GM12878 (cell line): ENCODE results near the gene TUBA1B. TPM values are rescaled to one million over a fixed set of nuclear protein-coding genes. Genes with fewer than 3 reads are reported as not detected.
A peak's percentile ranks its signal among the peaks of the same experiment; 100 is the strongest.

Experiments
- CREB1 ChIP-seq: IDR thresholded peaks from 2 replicates; pipeline ENCODE4 v1.6.1; 2012; ENCODE audit warnings: low read depth, mild to moderate bottlenecking, inconsistent platforms
- DPF2 ChIP-seq: fragments of 450-650 bp; IDR thresholded peaks from 2 replicates; pipeline ENCODE4 v1.6.1; 2017; ENCODE audit warnings: mild to moderate bottlenecking
- FOXK2 ChIP-seq: fragments of 450-650 bp; IDR thresholded peaks from 2 replicates; pipeline ENCODE4 v1.6.1; 2017; ENCODE audit warnings: mild to moderate bottlenecking, moderate library complexity
- HCFC1 ChIP-seq: fragments of 150-350 bp; IDR thresholded peaks from 2 replicates; pipeline ENCODE4 v1.6.1; 2014; ENCODE audit warnings: low read length
- JUNB ChIP-seq: IDR thresholded peaks from 2 replicates; pipeline ENCODE4 v1.6.1; 2016; ENCODE audit warnings: antibody characterized with exemption, mild to moderate bottlenecking
- MTA3 ChIP-seq: IDR thresholded peaks from 2 replicates; pipeline ENCODE4 v1.6.1; 2012; ENCODE audit warnings: low read length, inconsistent platforms, borderline replicate concordance
- MYC ChIP-seq: IDR thresholded peaks from 2 replicates; pipeline ENCODE4 v1.6.1; 2011; ENCODE audit warnings: mild to moderate bottlenecking, low read length, moderate library complexity, inconsistent platforms; ENCODE audit not compliant: insufficient read depth, insufficient replicate concordance, insufficient read length, severe bottlenecking
- NFYB ChIP-seq: IDR thresholded peaks from 2 replicates; pipeline ENCODE4 v1.6.1; 2011; ENCODE audit warnings: low read depth, mild to moderate bottlenecking, low read length, improper control_type of control experiment, moderate library complexity; ENCODE audit not compliant: insufficient read depth
- NRF1 ChIP-seq: conservative IDR thresholded peaks from 2 replicates; pipeline ENCODE4 v1.6.1; 2011; ENCODE audit warnings: mild to moderate bottlenecking, low read depth, low read length, improper control_type of control experiment
- POLR2AphosphoS2 ChIP-seq: IDR thresholded peaks from 2 replicates; pipeline ENCODE4 v1.6.1; 2011; ENCODE audit warnings: low read depth, mild to moderate bottlenecking, low read length, improper control_type of control experiment, moderate library complexity
- SMAD5 ChIP-seq: IDR thresholded peaks from 2 replicates; pipeline ENCODE4 v1.6.1; 2016; ENCODE audit warnings: antibody characterized with exemption, low read depth
- SREBF1 ChIP-seq: IDR thresholded peaks from 2 replicates; pipeline ENCODE4 v1.6.1; 2012; ENCODE audit warnings: mild to moderate bottlenecking, low read length
- TAF1 ChIP-seq: IDR thresholded peaks from 2 replicates; pipeline ENCODE4 v1.6.1; 2011; ENCODE audit warnings: mild to moderate bottlenecking, low read depth, low read length, borderline replicate concordance
- WRNIP1 ChIP-seq: IDR thresholded peaks from 2 replicates; pipeline ENCODE4 v1.6.1; 2011; ENCODE audit warnings: low read depth, low read length, improper control_type of control experiment, borderline replicate concordance
- ZBED1 ChIP-seq: IDR thresholded peaks from 2 replicates; pipeline ENCODE4 v1.6.1; 2016; ENCODE audit warnings: borderline replicate concordance
- polyA plus RNA-seq, 11 experiments: library from polyadenylated mRNA; depleted of rRNA in 4 of 11; unstranded in 6 of 11; stranded (reverse) in 5 of 11; fragments of >200 nt; fragmentation: Nextera tagmentation in 4 of 11; fragmentation: Illumina TruSeq in 1 of 11; extraction: Ambion mirVana in 4 of 11; extraction: Trizol in 1 of 11; gene quantifications; 1 replicate in 1 of 11; 2 replicates in 10 of 11; pipeline versions ENCODE4 v1.2.1 to v1.2.3, GENCODE V29; 2011 to 2016; ENCODE audit warnings: inconsistent platforms in 2 of 11, missing spikeins in 2 of 11, low read depth in 1 of 11
- total RNA-seq, 4 experiments: library from RNA; depleted of rRNA in 3 of 4; stranded (reverse); fragments of >200 nt in 3 of 4; fragmentation: Illumina TruSeq in 1 of 4; extraction: Trizol in 1 of 4; gene quantifications; 2 replicates each; pipeline versions ENCODE4 v1.2.1 to v1.2.3, GENCODE V29; 2013 to 2021
- TF ChIP-seq, protein P1 (sequence below): fragments of 450-650 bp; IDR thresholded peaks from 2 replicates; pipeline ENCODE4 v1.6.1; 2017; ENCODE audit warnings: low read depth, mild to moderate bottlenecking, moderate library complexity
- TF ChIP-seq, protein P2 (sequence below): fragments of 450-650 bp; IDR thresholded peaks from 2 replicates; pipeline ENCODE4 v1.6.1; 2018; ENCODE audit warnings: mild to moderate bottlenecking, low read depth, moderate library complexity; ENCODE audit not compliant: partially characterized antibody
- TF ChIP-seq, protein P3 (sequence below): fragments of 450-650 bp; formaldehyde crosslinking; IDR thresholded peaks from 2 replicates; pipeline ENCODE4 v1.5.0; 2022; ENCODE audit warnings: mild to moderate bottlenecking, missing genetic modification characterization
- TF ChIP-seq, protein P4 (sequence below): IDR thresholded peaks from 2 replicates; pipeline ENCODE4 v1.6.1; 2011; ENCODE audit warnings: borderline replicate concordance, low read depth, mild to moderate bottlenecking, moderate library complexity, mixed read lengths, low read length; ENCODE audit not compliant: insufficient read depth; ENCODE audit errors: extremely low read length

The TUBA1B gene
- total and polyA plus RNA-seq, 10 of the 15 experiments (the other 5 are each of a cell fraction or from before 2014, with no cell fraction given): 2,328 to 4,712 (median 3,552) TPM

DNA sequence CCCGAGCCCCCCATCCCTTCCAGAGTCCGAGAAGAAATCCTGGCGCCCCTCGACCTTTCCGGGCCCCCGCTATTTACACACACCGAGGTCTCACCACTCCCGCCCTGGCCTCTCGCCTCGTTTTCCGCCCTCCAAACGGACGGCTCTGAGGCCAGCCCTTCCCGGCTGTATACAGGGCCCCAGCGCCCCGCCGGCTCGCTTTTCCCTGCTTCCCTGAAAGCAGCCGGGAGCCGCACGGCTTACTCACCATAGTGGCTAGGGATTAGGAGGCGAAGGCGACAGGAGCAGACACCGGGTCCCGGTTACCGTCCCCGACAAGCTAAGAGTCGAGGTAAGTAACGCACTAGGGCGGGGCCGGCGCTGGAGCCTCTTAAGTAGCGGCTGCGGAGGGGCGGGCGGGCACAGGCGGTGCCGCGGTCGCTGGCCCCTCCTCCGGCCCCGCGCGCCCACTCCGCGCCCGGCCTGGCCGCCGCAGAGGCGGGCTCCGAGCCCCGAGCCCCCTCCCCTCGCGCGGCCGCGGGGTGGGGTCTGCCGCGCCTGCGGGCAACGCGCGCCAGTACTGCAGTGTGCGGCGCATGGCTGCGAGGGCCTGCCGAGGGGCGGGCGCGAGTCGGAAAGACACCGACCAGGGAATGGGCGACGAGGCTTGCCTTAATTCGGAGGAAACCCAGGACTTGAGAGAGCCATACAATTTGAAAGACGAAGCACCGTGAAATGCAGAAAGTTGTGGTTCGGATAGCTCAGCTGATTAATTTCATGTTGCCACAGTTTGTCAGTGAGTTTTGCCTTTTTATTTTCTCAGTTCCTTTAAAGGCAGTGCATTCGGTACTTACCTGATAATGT lies at the start of gene TUBA1B (continued):
- TF ChIP-seq TAF1 (peak; percentile 84; the same call in 1 of the 2 replicates), MYC (no peak), NFYB (peak; percentile 57; the same call in 1 of the 2 replicates), HCFC1 (no peak), SMAD5 (peak; percentile 99), POLR2AphosphoS2 (peak; percentile 99), DPF2 (peak; percentile 54), ZBED1 (peak; percentile 41; the same call in 1 of the 2 replicates), CREB1 (peak; percentile 66), JUNB (no peak), MTA3 (0 out of 2 replicates have a peak, but pooled peaks have one; percentile 32), FOXK2 (no peak), NRF1 (0 out of 2 replicates have a peak, but pooled peaks have one; percentile 25), WRNIP1 (no peak; the same call in 1 of the 2 replicates), SREBF1 (0 out of 2 replicates have a peak, but pooled peaks have one; percentile 32)
- TF ChIP-seq, protein P1, sequence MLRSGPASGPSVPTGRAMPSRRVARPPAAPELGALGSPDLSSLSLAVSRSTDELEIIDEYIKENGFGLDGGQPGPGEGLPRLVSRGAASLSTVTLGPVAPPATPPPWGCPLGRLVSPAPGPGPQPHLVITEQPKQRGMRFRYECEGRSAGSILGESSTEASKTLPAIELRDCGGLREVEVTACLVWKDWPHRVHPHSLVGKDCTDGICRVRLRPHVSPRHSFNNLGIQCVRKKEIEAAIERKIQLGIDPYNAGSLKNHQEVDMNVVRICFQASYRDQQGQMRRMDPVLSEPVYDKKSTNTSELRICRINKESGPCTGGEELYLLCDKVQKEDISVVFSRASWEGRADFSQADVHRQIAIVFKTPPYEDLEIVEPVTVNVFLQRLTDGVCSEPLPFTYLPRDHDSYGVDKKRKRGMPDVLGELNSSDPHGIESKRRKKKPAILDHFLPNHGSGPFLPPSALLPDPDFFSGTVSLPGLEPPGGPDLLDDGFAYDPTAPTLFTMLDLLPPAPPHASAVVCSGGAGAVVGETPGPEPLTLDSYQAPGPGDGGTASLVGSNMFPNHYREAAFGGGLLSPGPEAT: peak; percentile 46; the same call in 1 of the 2 replicates
- TF ChIP-seq, protein P2, sequence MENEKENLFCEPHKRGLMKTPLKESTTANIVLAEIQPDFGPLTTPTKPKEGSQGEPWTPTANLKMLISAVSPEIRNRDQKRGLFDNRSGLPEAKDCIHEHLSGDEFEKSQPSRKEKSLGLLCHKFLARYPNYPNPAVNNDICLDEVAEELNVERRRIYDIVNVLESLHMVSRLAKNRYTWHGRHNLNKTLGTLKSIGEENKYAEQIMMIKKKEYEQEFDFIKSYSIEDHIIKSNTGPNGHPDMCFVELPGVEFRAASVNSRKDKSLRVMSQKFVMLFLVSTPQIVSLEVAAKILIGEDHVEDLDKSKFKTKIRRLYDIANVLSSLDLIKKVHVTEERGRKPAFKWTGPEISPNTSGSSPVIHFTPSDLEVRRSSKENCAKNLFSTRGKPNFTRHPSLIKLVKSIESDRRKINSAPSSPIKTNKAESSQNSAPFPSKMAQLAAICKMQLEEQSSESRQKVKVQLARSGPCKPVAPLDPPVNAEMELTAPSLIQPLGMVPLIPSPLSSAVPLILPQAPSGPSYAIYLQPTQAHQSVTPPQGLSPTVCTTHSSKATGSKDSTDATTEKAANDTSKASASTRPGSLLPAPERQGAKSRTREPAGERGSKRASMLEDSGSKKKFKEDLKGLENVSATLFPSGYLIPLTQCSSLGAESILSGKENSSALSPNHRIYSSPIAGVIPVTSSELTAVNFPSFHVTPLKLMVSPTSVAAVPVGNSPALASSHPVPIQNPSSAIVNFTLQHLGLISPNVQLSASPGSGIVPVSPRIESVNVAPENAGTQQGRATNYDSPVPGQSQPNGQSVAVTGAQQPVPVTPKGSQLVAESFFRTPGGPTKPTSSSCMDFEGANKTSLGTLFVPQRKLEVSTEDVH: no peak
- TF ChIP-seq, protein P3, sequence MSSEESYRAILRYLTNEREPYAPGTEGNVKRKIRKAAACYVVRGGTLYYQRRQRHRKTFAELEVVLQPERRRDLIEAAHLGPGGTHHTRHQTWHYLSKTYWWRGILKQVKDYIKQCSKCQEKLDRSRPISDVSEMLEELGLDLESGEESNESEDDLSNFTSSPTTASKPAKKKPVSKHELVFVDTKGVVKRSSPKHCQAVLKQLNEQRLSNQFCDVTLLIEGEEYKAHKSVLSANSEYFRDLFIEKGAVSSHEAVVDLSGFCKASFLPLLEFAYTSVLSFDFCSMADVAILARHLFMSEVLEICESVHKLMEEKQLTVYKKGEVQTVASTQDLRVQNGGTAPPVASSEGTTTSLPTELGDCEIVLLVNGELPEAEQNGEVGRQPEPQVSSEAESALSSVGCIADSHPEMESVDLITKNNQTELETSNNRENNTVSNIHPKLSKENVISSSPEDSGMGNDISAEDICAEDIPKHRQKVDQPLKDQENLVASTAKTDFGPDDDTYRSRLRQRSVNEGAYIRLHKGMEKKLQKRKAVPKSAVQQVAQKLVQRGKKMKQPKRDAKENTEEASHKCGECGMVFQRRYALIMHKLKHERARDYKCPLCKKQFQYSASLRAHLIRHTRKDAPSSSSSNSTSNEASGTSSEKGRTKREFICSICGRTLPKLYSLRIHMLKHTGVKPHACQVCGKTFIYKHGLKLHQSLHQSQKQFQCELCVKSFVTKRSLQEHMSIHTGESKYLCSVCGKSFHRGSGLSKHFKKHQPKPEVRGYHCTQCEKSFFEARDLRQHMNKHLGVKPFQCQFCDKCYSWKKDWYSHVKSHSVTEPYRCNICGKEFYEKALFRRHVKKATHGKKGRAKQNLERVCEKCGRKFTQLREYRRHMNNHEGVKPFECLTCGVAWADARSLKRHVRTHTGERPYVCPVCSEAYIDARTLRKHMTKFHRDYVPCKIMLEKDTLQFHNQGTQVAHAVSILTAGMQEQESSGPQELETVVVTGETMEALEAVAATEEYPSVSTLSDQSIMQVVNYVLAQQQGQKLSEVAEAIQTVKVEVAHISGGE (CRISPR knock-in tag): no peak
- TF ChIP-seq, protein P4, sequence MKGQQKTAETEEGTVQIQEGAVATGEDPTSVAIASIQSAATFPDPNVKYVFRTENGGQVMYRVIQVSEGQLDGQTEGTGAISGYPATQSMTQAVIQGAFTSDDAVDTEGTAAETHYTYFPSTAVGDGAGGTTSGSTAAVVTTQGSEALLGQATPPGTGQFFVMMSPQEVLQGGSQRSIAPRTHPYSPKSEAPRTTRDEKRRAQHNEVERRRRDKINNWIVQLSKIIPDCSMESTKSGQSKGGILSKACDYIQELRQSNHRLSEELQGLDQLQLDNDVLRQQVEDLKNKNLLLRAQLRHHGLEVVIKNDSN: no peak
